GM18861 (cell line): ENCODE results near the gene CEP164.
A peak's percentile ranks its signal among the peaks of the same experiment; 100 is the strongest.

Experiments
- ATAC-seq: cut with Tn5 transposase; IDR thresholded peaks from one replicate; pipeline ENCODE4 v1.9.1; 2021; ENCODE audit not compliant: unreplicated experiment

The CEP164 gene

DNA sequence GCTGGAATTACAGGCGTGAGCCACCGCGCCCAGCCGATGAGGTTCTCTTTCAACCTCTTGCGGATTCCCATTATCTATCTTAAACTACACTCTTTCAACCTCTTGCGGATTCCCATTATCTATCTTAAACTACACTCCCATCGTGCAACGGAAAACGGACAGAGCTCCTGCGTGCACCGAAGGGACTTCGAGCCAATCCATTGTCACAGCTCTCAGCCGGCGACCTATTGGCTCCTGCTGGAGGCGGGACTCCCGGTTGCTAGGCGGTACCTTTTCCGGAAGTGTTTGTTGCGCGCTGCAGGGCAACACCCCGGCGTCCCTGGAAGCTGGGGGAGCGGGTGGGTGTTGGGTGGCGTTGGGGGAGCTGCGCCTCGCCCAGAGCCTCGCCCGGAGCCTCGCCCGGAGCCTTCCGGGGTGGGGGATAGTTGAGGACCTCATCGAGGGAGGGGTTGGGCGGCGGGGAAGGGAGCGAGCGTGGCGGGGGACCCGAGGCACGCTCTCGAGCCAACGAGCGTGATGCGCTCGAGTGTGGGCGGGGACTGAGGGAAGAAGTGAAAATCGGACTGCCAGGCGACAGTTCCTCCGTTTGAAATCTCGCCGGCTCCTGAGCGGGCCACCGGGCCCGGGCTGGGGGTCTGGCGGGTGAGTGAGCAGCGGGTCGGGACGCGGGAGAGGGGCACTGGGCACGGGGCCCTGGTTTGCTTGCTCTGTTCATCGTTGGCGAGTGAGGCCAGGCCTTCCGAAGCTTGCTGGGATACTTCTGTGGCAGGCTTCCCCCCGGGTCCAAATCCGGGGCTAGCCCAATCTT is at the start of gene CEP164:
TSS of gene CEP164 (plus strand) at position 288 of the 808 bp plus-strand sequence. CDS start 10,733 bp downstream, outside the sequence.
- ATAC-seq, result peak; percentile 92

- ATAC-seq, result no peak
Observed at GRCh38 chr11:117278347-117278746, 49.3 kb upstream of the CEP164 start.

DNA sequence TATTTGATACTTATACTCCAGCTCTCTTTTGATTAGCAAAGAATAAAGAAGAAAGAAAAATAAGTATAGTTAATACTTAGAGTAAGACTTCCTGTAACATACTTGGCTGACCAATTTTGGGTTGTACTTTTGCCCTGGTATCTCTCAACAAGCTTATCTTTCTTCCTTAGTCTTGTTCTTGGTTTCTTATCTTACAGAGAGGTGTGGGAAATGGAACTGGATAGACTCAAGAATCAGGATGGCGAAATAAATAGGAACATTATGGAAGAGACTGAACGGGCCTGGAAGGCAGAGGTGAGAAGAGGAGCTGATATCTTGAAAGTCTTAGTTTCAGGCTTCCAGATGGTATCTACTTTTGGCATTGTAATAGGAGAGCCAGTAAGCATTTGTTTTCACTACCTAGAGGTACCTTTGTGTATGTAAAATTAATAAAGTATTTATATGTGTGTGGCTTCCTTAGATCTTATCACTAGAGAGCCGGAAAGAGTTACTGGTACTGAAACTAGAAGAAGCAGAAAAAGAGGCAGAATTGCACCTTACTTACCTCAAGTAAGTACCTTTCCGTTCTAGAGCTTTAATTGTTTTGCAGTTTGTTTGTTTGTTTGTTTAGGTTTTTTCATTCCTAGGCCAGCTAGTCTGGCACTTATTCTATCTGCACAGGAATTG is 47.8 kb upstream of the CEP164 start:
- ATAC-seq, result no peak

DNA sequence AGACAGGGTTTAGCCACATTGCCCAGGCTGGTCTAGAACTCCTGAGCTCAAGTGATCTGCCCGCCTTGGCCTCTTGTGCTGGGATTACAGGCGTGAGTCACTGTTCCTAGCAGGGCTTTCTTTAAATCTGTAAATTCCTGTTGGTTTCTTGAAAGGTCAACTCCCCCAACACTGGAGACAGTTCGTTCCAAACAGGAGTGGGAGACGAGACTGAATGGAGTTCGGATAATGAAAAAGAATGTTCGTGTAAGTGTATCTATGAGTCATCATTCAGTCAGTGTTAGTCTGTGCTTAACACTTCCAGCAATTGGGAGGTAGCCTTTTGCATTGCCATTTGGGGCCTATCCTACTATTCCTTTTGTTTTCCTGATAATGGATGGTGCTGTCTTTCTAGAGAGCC is 46.5 kb upstream of the CEP164 start:
- ATAC-seq, result no peak

- no peak for ATAC-seq
Observed at GRCh38 chr11:117281869-117282268, 45.8 kb upstream of the CEP164 start.

- ATAC-seq, result no peak
Observed at GRCh38 chr11:117282956-117283355, 44.7 kb upstream of the CEP164 start.

DNA sequence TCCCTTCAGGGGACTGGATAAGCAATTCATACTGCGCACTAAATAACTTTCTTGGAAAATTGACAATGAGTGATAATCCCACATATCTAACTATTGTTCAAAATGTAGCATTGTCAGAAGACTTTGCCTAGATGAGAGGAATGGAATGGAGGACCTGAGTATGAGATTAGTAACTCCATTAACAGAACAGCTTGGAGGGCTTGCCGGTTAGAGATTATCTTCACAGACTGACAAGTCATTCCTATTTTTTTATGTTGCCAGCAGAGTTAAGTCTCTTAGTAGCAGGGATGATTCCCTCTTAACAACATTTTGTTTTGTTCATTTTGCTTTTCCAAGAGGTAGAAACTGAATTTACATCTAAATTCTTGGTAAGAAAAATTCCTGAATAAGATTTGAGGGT is 43.6 kb upstream of the CEP164 start:
- no peak for ATAC-seq

- ATAC-seq, result no peak
Observed at GRCh38 chr11:117286588-117286987, 41.1 kb upstream of the CEP164 start.

DNA sequence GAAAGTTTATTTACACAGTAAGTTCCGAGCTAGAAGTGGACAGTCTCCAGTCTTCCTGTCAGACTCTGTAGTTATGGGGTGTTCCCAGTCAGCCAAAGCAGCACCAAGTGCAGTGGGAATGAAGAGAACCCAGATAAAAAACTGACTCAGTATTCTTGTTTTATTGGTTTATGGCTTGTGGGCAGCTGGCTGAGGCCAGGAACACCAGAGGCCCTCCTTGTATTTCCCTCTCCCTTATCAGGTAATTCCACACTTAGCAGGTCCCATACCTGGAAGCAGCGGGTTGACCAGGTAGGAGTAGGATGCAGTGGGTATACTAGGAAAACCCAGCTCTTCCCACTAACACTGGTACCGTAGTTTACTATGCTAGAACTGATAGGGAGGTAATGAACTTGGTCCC is 40.0 kb upstream of the CEP164 start:
- ATAC-seq, result no peak

DNA sequence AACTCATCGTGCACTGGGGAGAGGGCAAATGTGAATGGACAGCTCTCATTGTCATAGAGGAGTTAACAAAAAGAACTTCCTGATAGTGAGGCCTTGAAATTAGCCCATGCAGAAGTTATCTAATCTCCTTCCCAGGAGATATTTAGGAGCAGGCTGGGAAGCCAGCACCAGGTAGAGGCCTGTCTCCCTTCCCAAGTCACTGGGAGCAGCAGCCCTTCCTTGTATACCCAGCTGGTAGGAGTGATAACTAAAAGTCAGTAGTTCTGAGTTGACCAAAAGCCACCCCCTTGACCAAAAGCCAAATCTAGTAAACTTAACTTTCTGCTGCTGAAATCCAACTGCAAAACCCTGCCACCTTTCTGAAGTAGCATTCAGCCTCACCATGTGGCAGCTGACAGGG is 37.9 kb upstream of the CEP164 start:
- ATAC-seq, result no peak

DNA sequence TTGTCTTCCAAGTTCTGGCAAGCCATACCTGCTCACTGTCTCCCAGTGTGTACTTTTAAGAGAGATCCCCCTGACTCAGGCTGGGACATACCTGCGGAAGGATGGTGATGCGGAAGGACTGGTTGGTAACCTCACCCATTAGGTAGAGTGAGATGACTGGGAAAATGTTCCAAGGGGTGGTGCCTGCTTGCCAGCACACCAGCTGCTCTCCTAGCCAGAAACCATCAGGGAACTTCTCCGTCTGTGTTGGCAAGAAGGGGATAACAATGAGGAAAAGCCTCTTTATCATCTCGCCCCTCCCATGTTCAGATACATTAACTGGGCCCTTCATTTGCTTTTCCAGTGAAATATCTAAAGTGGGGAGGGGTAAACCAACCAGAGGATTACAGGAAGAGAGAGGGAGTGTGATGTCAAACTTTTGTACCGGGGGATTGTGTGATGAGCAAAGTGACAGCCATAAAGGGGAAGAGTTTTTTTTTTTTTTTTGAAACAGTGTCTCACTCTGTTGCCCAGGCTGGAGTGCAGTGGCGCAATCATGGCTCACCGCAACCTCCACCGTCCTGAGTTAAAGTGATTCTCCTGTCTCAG is 36.8 kb upstream of the CEP164 start, which contains the start of gene BACE1-AS:
TSS of gene BACE1-AS (plus strand) at position 538 of the 588 bp plus-strand sequence.
- ATAC-seq, result no peak

DNA sequence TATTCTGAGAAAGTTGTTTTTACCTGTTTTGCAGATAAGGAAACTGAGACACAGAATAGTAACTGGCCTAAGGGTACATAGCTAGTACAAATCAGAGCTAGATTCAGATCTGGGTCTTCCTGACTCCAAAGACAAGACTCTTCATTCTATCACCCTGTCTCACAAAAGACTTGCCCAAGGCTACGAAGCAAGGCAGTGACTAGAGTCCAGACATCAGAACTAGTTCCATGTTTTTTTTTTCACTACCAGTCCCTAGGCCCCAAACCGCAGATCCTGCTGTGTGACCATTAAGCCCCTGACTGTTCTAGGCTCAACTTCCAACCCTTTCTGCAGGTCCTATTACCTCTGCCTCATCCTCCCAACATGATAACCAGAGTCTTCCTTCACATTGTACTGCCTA is 35.0 kb upstream of the CEP164 start:
- ATAC-seq, result no peak

DNA sequence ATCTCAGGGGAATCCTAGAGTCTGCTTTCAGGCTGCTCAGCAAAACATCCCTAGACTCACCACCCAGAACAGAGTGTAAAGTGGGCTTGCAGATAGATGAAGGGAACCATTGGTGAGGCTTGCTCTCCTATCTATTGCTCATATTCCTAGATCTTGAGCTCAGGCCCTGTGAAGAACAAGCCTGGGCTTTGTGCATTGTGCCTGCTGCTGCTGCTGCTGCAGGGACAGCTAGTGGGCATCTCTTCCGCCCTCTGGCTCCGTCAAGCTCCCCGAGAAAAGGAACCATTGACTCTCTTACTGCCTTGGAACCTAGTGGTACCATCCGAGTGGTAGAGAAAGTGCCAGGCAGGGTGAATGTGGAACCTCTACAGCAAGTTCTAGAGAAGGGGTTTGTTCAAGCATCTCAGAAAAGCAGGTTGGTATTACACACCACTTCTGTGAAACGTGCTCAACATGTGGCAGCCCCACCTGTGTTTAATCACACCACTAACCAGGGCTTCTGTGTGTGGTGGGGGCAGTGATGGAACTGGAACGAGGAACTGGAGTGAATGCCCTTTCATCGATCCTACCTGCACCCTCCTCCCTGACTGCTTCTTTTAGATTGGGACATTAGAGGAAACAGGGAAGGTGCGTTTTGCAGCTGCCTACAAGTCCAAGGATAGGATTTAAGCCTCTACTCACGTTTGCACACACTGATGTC is 32.1 kb upstream of the CEP164 start:
- no peak for ATAC-seq

DNA sequence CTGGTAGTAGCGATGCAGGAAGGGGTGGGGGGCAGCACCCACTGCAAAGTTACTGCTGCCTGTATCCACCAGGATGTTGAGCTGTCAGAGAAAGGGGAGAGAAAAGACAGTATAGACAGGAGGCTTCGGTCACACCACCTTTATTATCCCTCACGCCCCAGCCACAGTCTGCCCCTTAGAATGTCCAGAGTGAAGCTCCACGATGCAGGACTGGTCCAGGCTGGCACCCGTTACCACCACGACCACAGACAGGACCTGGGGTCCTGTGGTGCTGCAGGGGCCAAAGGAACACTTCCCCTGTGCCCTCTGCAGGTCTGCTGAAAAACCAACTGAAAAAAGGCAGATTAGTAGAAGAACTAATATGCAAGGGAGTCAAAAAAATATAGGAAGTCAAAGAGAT is 30.8 kb upstream of the CEP164 start:
- ATAC-seq, result no peak

- ATAC-seq, result no peak
Observed at GRCh38 chr11:117298195-117298594, 29.5 kb upstream of the CEP164 start.

DNA sequence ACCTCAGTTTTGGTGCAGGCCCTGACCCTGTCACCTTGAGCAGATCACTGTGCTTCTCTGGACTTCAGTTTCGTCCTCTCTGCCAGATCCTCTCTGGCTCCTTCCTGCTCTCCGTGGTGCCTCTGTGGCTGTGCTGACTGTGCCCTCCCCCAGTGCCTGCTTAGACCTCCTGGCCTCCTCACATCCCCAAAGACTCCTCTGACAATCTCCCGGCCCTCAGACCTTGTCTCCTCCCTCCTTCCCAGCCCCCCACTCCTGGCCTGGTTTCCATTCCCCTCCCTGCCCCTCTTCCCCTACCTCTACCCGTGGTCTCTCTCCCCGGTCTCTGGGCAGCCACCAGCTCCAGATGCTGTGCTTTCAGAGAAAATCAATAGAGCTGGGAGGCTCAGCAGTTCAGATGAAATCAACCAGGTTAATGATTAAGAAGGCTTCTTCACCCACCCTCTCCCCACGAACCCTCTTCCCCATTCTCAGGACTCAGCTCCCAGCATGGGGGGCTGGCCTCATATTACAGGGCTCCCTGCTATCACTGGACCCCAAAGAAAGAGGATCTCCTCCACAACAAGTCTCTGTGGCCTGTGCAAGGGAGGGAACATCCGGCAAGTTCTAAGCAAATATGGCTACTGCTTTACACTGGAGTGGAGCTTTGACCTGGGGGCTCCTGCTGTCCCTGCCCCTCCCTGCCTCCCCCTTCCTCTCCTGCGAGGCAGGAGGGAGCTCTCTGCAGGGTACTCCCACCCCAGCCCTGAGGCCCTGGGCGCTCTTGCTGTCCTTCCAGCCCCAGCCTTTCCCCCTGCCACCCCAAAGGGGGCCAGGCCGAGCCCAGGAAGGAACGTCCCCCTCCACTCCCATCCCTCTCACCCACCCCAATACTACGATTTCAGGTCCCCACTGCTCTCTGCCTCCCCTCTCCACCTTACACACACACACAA is 28.0 kb upstream of the CEP164 start:
- ATAC-seq, result no peak

GRCh38 chr11:117300283-117300663 is 27.4 kb upstream of the CEP164 start:
- no peak for ATAC-seq

- no peak for ATAC-seq
Observed at GRCh38 chr11:117300773-117301172, 26.9 kb upstream of the CEP164 start.

- no peak for ATAC-seq
Observed at GRCh38 chr11:117302228-117302627, 25.4 kb upstream of the CEP164 start.

DNA sequence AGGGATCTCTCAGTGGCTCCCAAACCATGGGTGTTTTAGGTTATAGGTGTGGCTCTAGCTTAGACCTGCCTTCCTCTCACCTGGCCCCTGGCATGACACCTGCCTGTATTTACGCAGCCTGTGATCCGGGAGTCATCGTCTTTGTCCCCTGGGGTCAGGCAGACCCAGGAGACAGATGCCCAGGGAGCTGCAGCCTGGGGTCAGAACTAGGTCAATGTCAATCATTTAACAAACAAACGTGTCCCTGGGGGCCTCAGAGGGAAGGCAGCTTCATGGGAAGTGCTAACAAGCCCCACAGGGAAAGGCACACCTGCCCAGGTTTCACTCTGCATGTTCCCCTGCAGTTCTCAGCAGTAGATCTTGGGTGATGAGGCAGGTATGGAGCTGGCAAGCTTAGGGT is 24.6 kb upstream of the CEP164 start:
- no peak for ATAC-seq
